NCI-H69 (cell line): ENCODE data around the gene CACNB2.

Experiments used
- DNase-seq: peaks from one replicate; lab custom pipeline; 2025; lab: John Stamatoyannopoulos, UW

Gene CACNB2

GRCh38 chr10:18340496-18341051 lies 200.3 kb downstream of the CACNB2 start:
- no peak for DNase-seq

- DNase-seq, result no peak
These were observed 200.8 kb downstream of the CACNB2 start for GRCh38 chr10:18341055-18341454.

- DNase-seq, result no peak
These were observed 203.3 kb downstream of the CACNB2 start for GRCh38 chr10:18343573-18343972.

DNA sequence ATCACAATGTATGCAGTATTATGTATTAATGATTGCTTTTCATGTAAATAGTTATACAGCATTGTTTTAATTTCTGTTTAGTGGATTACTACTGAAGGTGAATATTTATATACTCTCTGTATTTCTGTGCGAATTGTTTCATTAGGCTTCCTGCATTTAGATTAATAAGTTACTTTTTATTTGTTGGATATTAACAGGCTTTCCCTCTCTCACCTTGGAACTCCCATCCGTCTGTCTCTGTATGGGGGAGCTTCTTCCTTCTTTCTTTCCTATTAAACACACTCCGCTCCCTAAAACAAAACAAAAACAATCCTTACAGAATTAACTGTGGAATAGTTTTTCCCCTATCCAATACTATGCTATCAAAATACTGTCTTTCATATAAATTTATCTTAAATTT lies 205.1 kb downstream of the CACNB2 start:
- no peak for DNase-seq

GRCh38 chr10:18350340-18350739 lies 210.1 kb downstream of the CACNB2 start:
- DNase-seq, result peak; percentile 9

GRCh38 chr10:18351421-18351820 lies 211.2 kb downstream of the CACNB2 start:
- no peak for DNase-seq

DNA sequence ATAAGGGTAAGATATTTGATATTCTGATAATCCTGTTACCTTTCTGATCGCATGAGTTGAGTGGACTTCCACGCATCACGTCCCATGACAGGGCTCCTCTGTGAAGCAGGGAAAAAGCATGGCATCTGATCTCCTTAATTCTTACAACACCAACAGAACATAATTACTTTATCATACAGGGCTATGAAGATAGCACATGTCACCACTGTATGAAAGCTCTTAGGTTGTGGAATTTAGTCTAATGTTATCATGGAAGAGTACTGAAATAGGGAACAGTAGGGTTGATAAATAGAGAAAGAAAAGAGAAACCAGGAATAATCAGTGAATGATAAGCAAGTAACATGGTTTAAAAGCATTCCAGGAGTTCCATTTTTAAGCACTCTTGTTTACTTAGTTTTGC lies 212.0 kb downstream of the CACNB2 start:
- no peak for DNase-seq

DNA sequence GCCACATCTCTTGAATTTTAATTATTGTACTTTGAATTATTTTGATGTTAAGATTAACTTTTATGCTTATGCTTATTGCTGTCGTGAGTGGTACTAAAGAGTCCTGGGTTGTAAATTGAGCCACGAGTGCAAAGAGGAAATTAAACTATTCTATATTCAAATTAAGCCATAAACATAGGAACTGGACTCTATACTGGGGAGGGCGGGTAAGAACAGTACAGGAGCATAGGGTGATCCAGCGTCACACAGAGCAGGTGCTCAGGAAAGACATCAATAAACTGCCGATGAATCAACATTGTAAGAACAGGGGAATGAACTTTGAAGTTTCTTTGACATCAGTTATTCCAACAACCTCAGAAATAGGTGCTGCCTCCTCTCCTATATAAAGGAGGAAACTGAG lies 219.6 kb downstream of the CACNB2 start:
- no peak for DNase-seq

GRCh38 chr10:18362892-18363291 lies 222.7 kb downstream of the CACNB2 start:
- no peak for DNase-seq

DNA sequence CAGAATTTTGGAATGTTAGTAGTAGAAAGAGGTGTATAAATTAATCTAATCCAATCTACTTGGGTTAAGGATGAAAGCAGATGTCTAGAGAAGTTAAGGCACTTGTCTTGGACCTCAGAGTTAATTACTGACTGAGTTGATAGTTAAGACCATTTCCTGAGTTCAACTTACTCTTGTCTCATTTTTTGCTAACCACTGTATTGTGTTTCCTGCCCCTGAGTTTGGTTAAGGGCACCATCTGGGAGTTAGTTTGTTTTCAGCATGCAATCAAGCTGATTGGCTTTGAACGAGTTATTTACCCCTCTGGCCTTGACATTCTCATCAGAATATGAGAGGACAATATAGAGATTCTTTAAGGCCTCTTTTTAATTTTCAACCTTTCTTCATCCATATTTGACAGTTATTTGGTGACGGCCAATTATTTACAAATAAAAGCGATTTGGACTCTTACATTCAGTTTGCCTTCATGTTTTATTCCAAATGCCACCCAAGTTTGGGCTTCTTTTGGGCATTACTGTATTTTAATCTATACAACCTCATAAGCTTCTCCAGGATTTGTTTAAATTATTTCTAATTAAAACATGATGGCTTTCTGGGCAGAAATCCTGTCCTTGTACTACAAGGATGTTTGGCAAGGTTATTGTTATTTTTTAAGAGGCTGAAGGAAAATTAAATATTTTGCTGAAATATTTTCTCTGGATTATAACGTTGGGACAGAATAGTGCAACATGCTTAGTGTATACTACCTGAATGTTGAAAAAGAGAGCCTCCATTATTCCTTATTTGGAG lies 225.0 kb downstream of the CACNB2 start:
- no peak for DNase-seq

- DNase-seq, result no peak
These were observed 227.6 kb downstream of the CACNB2 start for GRCh38 chr10:18367840-18368239.

DNA sequence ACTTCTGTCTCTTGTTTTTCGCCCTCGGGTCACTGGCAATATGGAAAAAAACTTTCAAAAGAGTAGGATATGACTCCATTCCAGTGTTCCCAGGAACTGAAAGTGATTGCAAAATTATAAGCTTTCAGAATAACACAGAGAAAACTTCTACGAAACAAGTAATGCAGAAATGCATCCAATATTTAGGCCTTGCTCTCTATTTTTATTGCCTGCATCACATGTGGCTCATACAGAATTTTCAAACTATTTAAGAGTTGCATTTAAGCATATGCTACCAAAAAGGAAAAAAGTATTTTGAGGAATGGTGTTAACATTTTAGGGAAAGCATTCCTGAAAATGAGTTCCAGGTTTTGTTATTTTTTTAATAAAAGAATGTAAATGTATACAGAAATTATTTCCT lies 228.0 kb downstream of the CACNB2 start:
- DNase-seq, result no peak

DNA sequence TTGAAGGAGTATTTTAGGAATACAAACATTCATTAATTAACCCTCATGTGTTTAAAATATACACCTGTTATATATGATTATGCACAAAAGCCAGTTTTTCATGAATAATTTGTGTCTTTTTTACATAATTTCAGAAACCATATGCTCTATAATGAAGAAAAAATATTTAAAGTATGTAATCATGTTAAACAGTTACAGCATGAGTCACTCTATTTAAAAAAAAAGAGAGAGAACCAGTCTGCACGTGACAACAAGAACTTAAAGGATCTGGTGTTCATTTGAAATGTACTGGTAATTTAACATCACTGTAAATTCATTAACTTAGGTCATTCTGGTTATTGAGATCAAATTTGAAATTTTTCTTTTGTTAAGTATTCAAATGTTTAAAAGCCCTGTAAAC lies 228.5 kb downstream of the CACNB2 start:
- no peak for DNase-seq

- DNase-seq, result no peak
These were observed 229.7 kb downstream of the CACNB2 start for GRCh38 chr10:18369859-18370473.

GRCh38 chr10:18376650-18377049 lies 236.4 kb downstream of the CACNB2 start:
- DNase-seq, result no peak

- peak; percentile 77 for DNase-seq
These were observed 237.7 kb downstream of the CACNB2 start for GRCh38 chr10:18377898-18378297.

DNA sequence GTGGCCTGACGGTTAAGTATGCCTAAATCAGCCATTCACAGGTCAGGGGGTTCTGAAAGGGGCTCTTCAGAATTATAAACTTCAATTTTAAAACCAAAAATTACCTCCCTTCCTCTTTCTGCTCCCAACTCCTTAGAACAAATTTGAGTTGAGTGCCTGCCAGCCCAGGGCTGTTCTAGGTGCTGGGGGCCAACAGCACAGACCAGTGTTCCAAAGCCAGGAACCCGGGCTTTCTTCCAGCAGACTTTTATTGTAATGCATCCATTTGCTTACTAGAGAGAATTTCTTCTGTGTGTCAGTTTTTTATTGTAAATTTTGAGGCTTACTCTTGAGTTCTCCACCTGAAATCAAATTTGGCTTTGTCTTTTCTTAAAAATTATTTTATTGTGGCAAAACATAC lies 238.5 kb downstream of the CACNB2 start:
- no peak for DNase-seq

- no peak for DNase-seq
These were observed 241.5 kb downstream of the CACNB2 start for GRCh38 chr10:18381679-18382078.

- DNase-seq, result no peak
These were observed 257.7 kb downstream of the CACNB2 start for GRCh38 chr10:18397906-18398305.

- no peak for DNase-seq
These were observed 258.9 kb downstream of the CACNB2 start for GRCh38 chr10:18399158-18399557.

DNA sequence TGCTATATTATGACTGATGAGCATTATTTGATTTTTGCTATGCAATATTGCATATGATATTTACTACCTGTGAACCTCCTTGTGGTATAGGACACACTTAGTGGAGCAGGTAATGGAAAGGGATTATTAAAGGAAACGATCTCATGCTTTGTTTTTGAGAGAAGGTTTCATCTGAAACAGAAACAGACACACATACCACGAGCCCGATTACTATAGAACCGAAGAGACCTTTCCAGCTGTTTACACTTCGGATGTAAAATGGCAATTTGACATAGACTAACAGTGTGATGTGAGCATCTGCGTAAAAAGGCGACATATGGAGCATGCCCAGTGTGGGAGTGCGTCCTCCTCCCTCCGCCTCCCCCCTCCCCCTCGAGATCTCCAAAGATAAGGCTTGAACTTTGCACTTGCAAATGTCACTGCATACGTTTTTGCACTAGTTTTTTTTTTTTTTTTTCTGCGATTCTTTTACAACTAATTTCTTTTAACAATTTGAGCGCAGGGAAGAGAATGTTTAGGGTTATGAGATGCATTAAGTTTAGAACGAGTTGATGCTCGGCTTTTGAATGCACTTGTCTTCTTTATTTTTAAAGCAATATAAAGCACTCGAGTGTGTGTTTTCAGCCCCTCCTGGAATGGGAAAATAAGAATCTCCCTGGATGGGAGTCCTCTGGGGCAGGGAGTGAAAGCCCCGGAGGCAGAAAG lies 260.1 kb downstream of the CACNB2 start:
- DNase-seq, result peak; percentile 46

DNA sequence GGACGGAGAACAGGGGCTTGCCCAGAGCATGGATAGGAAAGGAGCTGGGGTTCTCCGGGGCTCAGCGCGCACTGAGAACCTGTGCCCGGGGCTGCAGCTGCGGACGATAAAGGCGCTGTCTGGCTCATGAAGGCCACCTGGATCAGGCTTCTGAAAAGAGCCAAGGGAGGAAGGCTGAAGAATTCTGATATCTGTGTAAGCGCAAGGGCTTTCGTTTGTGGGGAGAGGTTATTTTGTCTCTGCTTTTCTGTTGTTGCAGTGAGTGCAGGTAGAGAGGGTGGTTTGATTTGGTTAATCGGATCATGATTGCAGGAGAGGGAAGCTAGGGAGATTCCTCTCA lies 260.7 kb downstream of the CACNB2 start:
- peak; percentile 12 for DNase-seq
